Epithelial cell of proximal tubule (primary cell): ENCODE results near the gene MBNL1. TPM values are rescaled to one million over a fixed set of nuclear protein-coding genes. Genes with fewer than 3 reads are reported as not detected.

Experiments used
- DNase-seq: peaks from one replicate; pipeline ENCODE4 v3.0.0-alpha.2; 2011; ENCODE audit warnings: low read depth
- H3K4me3 ChIP-seq: 2 replicates; pipeline ENCODE4 v1.5.1; 2011; ENCODE audit warnings: low read depth, mild to moderate bottlenecking, low read length
- total RNA-seq: library from RNA; depleted of rRNA; stranded (reverse); fragments of >200 nt; gene quantifications from 2 replicates; pipeline ENCODE4 v1.2.3, GENCODE V29; 2015
- TF ChIP-seq, protein P1 (sequence below): conservative IDR thresholded peaks from 2 replicates; pipeline ENCODE4 v1.5.1; 2012; ENCODE audit warnings: low read depth, mild to moderate bottlenecking, low read length

Gene MBNL1
- total RNA-seq, 1 donor from 2014 or later, result 75.3 TPM

DNA sequence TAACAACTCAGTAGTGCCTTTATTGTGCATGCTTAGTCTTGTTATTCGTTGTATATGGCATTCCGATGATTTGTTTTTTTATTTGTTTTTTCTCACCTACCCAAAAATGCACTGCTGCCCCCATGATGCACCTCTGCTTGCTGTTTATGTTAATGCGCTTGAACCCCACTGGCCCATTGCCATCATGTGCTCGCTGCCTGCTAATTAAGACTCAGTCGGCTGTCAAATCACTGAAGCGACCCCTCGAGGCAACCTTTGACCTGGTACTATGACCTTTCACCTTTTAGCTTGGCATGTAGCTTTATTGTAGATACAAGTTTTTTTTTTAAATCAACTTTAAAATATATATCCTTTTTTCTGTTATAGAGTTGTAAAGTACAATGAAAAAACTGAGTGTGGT is 177.8 kb downstream of the MBNL1 start:
- TF ChIP-seq, protein P1, sequence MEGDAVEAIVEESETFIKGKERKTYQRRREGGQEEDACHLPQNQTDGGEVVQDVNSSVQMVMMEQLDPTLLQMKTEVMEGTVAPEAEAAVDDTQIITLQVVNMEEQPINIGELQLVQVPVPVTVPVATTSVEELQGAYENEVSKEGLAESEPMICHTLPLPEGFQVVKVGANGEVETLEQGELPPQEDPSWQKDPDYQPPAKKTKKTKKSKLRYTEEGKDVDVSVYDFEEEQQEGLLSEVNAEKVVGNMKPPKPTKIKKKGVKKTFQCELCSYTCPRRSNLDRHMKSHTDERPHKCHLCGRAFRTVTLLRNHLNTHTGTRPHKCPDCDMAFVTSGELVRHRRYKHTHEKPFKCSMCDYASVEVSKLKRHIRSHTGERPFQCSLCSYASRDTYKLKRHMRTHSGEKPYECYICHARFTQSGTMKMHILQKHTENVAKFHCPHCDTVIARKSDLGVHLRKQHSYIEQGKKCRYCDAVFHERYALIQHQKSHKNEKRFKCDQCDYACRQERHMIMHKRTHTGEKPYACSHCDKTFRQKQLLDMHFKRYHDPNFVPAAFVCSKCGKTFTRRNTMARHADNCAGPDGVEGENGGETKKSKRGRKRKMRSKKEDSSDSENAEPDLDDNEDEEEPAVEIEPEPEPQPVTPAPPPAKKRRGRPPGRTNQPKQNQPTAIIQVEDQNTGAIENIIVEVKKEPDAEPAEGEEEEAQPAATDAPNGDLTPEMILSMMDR, result no peak
- H3K4me3 ChIP-seq, result no peak overlapping the region
- DNase-seq, result no peak

DNA sequence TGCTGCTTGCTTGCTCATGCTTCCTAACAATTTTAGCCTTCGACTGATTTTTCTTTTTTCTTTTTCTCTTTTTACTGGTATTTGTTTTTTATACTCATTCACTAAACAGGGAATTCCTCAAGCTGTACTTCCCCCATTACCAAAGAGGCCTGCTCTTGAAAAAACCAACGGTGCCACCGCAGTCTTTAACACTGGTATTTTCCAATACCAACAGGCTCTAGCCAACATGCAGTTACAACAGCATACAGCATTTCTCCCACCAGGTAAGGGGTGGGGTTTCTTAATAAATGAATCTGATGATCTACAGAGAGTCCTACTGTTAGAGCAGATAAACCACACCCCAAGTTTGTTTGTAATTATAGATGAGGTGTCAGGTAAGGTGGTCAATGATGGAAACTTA is 178.8 kb downstream of the MBNL1 start:
- no peak for DNase-seq
- H3K4me3 ChIP-seq, result no peak overlapping the region
- TF ChIP-seq, protein P1, result no peak

DNA sequence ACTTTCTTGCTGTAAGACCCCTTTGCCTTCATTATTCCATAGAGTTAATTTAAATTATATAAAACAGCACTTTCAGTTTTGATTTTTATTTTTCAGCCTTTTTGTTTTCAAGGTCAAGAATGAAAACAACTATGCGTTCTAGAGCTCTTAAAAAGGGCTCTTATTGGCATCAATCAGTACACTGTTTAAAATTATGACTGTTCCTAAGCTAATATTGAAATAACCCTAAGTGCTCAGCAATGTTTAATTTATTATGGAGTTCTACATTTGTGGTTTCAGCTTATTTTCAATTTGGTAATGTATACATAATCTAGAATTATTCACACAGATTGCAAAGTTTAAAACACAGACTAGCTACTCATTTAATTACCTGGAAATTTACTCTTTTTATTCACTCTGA is 179.4 kb downstream of the MBNL1 start:
- H3K4me3 ChIP-seq, result no peak overlapping the region
- DNase-seq, result no peak
- TF ChIP-seq, protein P1, result no peak

DNA sequence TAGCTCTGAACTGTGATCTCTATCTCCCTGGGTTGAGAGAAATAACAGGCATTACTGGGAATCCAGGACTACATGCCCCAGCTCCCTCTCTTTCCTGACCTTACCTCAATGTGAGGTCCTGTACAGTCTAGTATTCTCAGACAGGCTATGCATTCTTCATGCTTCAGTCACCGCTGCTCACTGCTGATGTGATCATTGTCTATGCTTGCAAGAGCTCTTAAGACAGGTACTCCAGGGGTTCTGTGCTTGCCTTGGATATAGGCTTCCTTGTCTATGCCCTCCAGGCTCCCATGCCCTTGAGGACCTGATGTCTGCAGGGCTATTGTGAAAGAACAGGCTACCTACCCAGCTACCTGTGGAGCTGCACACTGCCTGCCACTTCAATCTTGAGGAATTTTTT is 183.6 kb downstream of the MBNL1 start:
- H3K4me3 ChIP-seq, result no peak overlapping the region
- DNase-seq, result no peak
- TF ChIP-seq, protein P1, result no peak

DNA sequence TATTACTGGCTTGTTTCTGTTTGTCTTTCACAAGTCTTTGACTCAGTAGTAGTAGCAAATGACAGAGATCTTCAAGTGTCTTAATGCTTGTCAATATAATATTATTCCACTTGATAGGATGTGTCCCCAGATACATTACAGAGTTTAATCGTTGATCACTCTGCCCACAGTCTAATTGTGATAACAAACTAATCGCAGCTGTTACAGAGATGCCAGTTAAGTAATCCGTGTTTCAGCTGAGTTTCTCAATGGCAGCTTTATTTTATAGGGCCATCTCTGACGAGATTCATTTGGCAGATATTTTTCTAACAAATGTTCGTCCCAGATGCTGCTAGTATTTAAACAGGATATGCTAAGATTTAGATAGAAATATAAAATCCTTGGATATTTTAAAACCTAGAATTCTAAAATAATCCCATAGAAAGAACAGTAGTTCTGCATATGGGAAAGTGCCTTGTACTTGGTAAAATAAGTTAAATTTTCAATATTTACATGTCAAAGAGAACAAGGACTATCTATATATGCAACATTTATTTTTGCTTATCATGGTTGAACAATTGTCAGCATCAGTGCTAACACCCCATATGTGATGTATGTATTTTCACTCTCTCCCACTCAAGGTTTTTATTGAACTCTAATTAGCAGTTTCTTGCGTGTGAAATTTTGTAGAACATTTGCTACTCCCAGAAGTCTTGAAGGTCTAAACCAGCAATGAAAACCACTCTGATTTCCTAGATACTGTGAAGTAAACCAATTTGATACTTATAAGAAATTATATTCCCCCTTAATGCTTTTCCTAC is 185.5 kb downstream of the MBNL1 start:
- no peak for DNase-seq
- TF ChIP-seq, protein P1, result no peak

DNA sequence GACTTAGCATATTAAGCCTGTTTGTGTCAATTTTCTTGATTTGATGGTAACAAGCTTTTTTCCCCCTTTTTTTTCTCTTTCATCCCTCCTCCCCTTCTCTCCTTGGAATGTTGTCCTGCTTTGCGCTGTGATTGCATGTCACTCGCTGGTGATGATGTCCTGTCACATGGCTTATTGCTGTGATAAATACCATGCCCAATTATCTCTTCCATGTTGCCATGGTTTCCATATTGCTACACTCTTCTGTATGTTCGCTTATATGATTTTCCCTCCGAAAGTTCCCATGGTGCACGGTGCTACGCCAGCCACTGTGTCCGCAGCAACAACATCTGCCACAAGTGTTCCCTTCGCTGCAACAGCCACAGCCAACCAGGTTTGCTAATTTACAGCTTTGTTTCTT is 187.3 kb downstream of the MBNL1 start:
- TF ChIP-seq, protein P1, result no peak
- DNase-seq, result no peak
- H3K4me3 ChIP-seq, result no peak overlapping the region

More for the DNA sequence above, 185.5 kb downstream of the MBNL1 start:
- H3K4me3 ChIP-seq, result no peak overlapping the region
